ENCODE data around the gene ADAMTS16. TPM values are rescaled to one million over a fixed set of nuclear protein-coding genes. Genes with fewer than 3 reads are reported as not detected.

ADAMTS16 gene
- total RNA-seq, 1 donor from 2014 or later = 2.5 TPM

- no peak for DNase-seq
Measured at GRCh38 chr5:5145651-5146529, 5.8 kb downstream of the ADAMTS16 start.

DNA sequence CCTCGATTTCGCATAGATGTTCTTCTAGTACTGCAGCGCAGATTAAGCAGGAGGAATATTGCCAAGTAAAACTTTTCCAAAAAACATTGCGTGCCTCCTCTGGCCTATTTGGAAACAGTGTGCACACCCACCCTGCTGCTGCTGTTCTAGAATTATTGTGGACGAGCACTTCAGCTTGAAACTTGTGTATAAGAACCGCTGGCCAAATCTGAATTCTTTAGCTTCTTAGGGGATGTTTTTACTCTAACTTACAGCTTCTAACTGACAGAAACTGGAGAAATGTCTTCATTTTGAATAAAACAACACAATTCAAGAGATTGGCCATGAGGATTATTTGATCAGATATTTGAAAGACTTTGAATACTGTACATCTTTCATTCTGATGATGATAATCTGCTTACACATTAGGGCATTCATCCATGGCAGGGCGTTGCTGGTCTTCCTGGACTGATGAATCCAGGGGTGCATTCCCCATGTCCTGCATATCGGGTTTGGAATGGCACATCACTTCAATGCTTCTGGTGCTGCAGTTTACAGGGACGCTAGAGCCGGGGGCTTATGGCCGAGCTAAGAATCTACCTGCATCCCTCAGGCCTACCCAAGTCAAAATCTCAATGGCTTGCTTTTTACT, 6.5 kb downstream of the ADAMTS16 start:
- DNase-seq = no peak

DNA sequence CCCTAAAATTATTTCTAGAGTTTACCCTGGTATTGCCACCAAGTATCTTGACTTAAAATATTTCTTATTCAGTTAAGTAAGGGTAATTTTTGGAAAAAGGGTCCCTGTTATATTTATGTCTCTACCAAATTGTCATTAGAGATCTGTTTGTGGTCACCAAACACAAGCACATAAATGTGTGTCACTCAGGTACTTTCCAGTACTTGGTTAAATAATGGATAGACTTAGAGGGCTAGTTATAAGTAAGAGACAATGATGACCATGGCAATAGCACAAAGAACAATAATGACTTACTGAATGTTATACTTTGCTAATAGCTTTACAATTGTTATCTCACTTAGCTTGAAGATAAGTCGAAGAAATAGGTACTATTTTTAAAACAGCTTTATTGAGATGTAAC, 9.0 kb downstream of the ADAMTS16 start:
- DNase-seq = no peak

DNA sequence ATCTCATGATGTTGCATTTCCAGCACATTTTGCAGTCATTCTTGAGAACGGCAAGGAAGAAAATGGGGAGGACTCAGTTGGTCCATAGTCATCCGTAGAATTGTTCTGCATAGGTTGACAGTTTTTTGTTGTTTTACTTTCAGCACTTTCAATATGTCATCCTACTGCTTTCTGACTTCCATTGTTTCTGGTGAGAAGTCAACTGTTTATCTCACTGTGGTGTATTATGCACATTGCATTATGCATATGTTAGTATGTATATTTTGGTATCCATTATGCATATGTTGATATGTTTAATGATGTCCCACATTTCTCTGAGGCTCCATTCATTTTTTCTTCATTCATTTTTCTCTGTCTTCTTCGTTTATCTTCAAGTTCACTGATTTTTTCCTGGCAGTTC, 10.5 kb downstream of the ADAMTS16 start:
- DNase-seq = no peak

GRCh38 chr5:5154733-5155132, 14.6 kb downstream of the ADAMTS16 start:
- DNase-seq = no peak

DNA sequence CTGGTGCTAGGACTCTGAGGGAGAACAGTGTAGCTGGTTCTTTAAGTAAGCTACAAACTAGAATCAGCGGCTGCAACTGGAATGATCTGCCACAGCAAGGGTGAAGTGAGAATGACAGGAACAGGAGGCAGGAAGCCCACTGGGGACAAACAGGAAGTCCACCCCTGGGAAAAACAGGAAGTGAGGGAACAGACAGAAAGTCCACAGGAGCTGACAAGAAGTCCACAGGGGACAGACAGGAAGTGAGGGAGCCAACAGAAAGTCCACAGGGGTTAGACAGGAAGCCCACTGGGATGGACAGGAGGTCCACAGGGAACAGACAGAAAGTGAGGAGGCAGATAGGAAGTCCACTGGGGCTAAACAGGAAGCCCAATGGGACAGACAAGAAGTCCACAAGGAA, 15.5 kb downstream of the ADAMTS16 start:
- no peak for DNase-seq

- DNase-seq = peak; percentile 82
Measured at GRCh38 chr5:5156471-5157082, 16.4 kb downstream of the ADAMTS16 start.

- DNase-seq = no peak
Measured at GRCh38 chr5:5158472-5158895, 18.4 kb downstream of the ADAMTS16 start.

GRCh38 chr5:5159282-5160103, 19.4 kb downstream of the ADAMTS16 start:
- no peak for DNase-seq

- DNase-seq = no peak
Measured at GRCh38 chr5:5164163-5164562, 24.0 kb downstream of the ADAMTS16 start.

DNA sequence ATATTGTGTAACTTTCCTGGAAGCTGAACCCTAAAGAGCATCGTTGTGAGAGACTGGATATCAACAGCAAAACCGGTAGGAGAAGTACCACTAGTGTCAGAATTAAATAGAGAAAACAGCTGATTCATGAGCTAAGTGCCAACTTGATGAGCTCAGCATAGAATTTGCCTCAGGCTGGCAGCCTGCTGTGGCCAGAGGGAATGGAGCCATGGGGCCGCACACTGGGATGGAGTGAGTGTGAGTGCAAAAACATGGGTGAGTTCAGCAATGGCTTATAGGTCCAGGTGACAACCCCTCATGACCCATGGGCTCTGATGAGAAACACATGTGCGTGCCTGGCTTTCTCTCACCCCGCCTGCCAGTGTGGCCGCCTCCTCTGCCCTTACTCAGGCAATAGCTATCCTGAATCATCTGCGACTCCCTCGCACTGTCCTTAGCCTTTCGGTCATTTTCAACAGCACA, 25.4 kb downstream of the ADAMTS16 start:
- DNase-seq = no peak

- DNase-seq = no peak
Measured at GRCh38 chr5:5169466-5169865, 29.3 kb downstream of the ADAMTS16 start.

DNA sequence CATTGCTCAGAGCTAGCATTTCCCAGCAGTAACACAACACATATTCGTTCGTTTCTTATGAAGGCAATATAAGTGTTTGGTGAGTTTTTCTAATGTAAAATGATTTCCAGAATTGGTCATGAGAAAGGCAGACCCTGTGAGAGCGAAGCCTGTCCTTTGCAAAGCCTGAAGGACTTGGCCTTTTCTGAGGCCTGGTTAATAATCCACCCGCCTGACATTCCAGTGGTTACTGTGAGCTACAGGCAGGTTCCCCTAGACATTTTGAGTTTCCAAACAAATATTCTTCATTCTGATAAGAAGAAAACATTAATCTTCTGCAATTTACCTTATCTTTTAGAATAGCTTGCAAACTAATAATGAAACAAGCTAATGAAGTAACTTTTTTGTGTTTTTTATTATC, 38.0 kb downstream of the ADAMTS16 start:
- DNase-seq = no peak

GRCh38 chr5:5178580-5178979, 38.5 kb downstream of the ADAMTS16 start:
- DNase-seq = no peak

DNA sequence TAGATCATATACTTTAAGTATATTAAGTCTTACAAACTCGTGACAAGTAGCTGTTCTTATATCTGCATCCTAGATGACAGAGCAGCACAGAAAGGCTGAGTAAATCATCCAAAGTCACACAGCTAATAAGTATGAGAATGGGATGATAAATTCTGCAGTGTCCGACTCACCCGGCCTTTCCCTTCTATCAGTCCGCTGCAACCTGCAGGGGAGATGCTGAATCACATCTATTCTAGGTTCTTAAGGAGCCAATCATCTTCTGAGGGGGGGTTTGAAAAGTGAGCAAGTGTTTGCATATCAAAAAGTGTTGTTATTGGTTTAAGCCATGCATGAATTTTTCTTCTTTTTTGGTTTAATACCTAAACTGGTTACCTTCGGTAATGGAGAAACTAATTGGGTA, 38.9 kb downstream of the ADAMTS16 start:
- no peak for DNase-seq

GRCh38 chr5:5179597-5179996, 39.5 kb downstream of the ADAMTS16 start:
- DNase-seq = no peak

GRCh38 chr5:5181650-5182324, 41.7 kb downstream of the ADAMTS16 start:
- no peak for DNase-seq

DNA sequence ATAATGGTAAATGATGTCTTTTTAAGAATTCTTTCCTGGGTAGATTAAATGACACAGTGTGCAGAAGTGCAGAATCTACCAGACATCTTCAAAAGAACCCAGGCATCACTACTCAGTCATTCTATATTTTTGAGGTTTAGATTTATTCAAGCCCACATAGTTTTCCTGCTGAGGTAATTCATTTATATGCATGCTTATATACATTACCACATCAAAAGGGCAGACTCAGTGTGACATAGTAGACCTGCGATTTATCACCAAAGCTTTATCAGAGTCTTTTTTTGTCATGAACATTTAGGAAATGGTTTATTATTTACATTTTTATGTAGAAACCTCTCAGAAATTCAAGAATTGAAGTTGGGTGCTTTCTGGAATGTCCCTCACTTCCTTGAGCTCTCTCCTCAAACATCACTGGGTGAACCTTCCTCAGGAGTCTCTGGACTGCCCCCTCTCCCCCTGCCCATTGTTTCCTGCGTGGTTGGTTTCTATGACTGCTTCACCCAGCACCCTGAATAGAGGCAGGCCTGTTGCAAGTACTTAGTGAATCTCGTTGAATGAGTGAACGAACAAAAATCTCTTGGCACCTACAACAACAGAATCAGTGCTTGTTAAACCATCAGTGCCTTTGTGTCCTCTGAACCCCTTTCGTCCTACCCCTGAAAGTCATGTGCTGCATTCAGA, 42.5 kb downstream of the ADAMTS16 start:
- DNase-seq = no peak

DNA sequence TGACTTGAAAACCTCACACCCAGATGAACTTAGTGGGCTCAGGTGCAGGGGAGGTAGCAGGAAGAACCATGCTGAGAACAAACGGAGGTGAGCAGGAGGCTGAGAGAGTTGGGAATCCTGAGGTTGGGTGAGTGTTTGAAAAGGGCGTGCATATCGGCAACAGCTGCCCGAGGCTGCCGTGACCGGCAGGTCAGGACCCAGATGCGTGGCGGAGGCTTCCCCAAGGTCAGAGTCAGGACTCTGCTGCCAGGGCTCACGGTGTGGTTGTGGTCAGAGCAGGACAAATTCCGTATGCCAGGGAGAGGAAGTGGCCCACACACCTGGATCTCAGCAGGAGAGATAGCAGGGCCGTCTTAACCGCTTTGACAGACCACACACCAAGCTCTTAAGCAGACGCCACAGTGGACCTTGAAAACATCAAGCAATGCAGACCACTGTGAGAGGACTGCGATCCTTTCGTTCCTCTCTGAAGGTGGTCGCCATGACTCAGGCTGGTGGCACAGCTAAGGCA, 43.1 kb downstream of the ADAMTS16 start:
- no peak for DNase-seq

GRCh38 chr5:5183933-5184332, 43.8 kb downstream of the ADAMTS16 start:
- DNase-seq = no peak

Data from tongue (tissue), 2 donors.